ENCODE data around the gene CASP7. TPM values are rescaled to one million over a fixed set of nuclear protein-coding genes. Genes with fewer than 3 reads are reported as not detected.

Gene CASP7
- polyA plus RNA-seq, 3 donors = 9.9 to 26.1 (median 16.0) TPM

DNA sequence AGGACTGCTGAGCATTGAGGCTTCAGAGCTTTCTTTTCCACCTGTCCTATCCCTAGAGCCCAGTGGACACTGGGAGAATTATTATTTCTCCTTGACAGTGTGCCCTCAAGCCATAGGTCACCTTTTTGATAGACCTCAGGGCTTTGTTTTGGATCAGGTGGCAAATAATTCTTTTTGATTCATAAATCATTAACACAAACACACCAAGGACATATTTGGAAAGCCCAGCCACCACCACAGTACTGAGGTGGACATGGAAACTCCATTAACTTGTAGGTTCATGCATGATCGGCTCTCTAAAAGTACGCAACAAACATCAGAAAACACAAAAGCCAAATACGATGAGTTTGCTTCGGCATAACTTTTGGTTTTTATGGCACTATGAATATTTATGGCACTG, 53.9 kb downstream of the CASP7 start:
- Histone ChIP-seq H4K20me1 (ENCODE audit: insufficient read depth, low read length) (no peaks in the 10 kb centered on the region), H3K27ac (ENCODE audit: low read depth in 1 of 2, low read length in 2 of 2) (no peak overlapping the region), H3K27me3 (ENCODE audit: control insufficient read depth in 2 of 2, insufficient read depth in 2 of 2, low read length in 2 of 2) (no peaks in the 10 kb centered on the region), H3K4me2 (replicated peaks; ENCODE audit: extremely low read depth, low read length, poor library complexity, severe bottlenecking) (no peak overlapping the region), H2AFZ (ENCODE audit: insufficient read depth, low read depth, low read length, poor library complexity, severe bottlenecking) (no peak overlapping the region), H3K36me3 (replicated peaks in 1 of 2; ENCODE audit: control insufficient read depth in 1 of 2, insufficient read depth in 2 of 2, low read length in 2 of 2) (peaks cover 3 to 21% of the 10 kb centered on the region in 2 donors), H3K4me3 (replicated peaks in 1 of 3; ENCODE audit: low read depth in 2 of 3, low read length in 3 of 3) (no peak overlapping the region), H3K79me2 (ENCODE audit: insufficient read depth, low read length) (no peaks in the 10 kb centered on the region), H3K9ac (ENCODE audit: insufficient read depth, low read length, poor library complexity, severe bottlenecking) (no peak overlapping the region), H3K4me1 (ENCODE audit: control insufficient read depth in 1 of 2, insufficient read depth in 2 of 2, low read length in 2 of 2) (no peaks in the 10 kb centered on the region), H3K9me3 (replicated peaks in 1 of 2; ENCODE audit: control insufficient read depth in 1 of 2, insufficient read depth in 1 of 2, low read length in 2 of 2) (no peaks in the 10 kb centered on the region)
- DNase-seq = no peak
- Mint-ChIP-seq H3K4me3 (no peak overlapping the region), H3K27me3 (ENCODE audit: low read depth in 3 of 3) (peaks cover 0 to 3% (median under 1%) of the 10 kb centered on the region in 3 donors), H3K4me1 (no peaks in the 10 kb centered on the region), H3K9me3 (peaks cover 0 to 6% (median 0%) of the 10 kb centered on the region in 7 donors), H3K27ac (no peak overlapping the region), H3K36me3 (peaks cover 18 to 21% of the 10 kb centered on the region in 2 donors)
- intact Hi-C loops (cut with micrococcal nuclease) = no loop called here
- no CpG with 5 or more reads among the region's 4 CpGs for WGBS (ENCODE audit: insufficient coverage)
- TF ChIP-seq, protein P1, sequence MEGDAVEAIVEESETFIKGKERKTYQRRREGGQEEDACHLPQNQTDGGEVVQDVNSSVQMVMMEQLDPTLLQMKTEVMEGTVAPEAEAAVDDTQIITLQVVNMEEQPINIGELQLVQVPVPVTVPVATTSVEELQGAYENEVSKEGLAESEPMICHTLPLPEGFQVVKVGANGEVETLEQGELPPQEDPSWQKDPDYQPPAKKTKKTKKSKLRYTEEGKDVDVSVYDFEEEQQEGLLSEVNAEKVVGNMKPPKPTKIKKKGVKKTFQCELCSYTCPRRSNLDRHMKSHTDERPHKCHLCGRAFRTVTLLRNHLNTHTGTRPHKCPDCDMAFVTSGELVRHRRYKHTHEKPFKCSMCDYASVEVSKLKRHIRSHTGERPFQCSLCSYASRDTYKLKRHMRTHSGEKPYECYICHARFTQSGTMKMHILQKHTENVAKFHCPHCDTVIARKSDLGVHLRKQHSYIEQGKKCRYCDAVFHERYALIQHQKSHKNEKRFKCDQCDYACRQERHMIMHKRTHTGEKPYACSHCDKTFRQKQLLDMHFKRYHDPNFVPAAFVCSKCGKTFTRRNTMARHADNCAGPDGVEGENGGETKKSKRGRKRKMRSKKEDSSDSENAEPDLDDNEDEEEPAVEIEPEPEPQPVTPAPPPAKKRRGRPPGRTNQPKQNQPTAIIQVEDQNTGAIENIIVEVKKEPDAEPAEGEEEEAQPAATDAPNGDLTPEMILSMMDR (IDR thresholded peaks at IDR 0.05) = no peak

DNA sequence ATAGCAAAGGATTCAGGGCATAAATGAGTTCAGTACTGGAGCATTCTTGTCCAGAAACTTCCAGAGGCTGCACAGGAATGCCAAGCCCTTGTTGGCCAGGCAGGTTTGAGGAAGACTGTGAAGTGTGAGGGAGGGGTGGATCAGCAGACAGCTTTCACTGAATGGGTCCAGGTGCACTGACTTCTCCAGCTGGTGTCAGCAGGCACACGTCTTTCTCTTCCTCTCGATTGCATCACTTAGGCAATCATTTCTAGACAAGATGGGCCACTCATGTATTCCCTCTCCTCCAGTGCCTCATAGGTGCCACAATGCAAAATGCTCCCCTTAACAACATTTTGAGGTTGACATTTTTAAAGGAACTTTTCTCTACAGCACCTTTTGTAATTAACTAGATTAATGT, 56.2 kb downstream of the CASP7 start:
- Mint-ChIP-seq H3K27ac (no peak overlapping the region), H3K36me3 (peaks cover 0 to 7% of the 10 kb centered on the region in 2 donors), H3K4me3 (no peak overlapping the region), H3K4me1 (no peaks in the 10 kb centered on the region), H3K27me3 (ENCODE audit: low read depth in 3 of 3) (peaks cover 0 to 3% (median 1%) of the 10 kb centered on the region in 3 donors), H3K9me3 (no peaks in the 10 kb centered on the region)
- Histone ChIP-seq H3K79me2 (ENCODE audit: insufficient read depth, low read length) (no peaks in the 10 kb centered on the region), H3K4me1 (ENCODE audit: control insufficient read depth in 1 of 2, insufficient read depth in 2 of 2, low read length in 2 of 2) (no peaks in the 10 kb centered on the region), H3K9me3 (replicated peaks in 1 of 2; ENCODE audit: control insufficient read depth in 1 of 2, insufficient read depth in 1 of 2, low read length in 2 of 2) (no peaks in the 10 kb centered on the region), H3K4me3 (replicated peaks in 1 of 3; ENCODE audit: low read depth in 2 of 3, low read length in 3 of 3) (no peak overlapping the region), H3K27me3 (ENCODE audit: control insufficient read depth in 2 of 2, insufficient read depth in 2 of 2, low read length in 2 of 2) (no peaks in the 10 kb centered on the region), H3K4me2 (replicated peaks; ENCODE audit: extremely low read depth, low read length, poor library complexity, severe bottlenecking) (no peak overlapping the region), H3K27ac (ENCODE audit: low read depth in 1 of 2, low read length in 2 of 2) (no peak overlapping the region), H3K36me3 (replicated peaks in 1 of 2; ENCODE audit: control insufficient read depth in 1 of 2, insufficient read depth in 2 of 2, low read length in 2 of 2) (no peaks in the 10 kb centered on the region), H2AFZ (ENCODE audit: insufficient read depth, low read depth, low read length, poor library complexity, severe bottlenecking) (no peak overlapping the region), H3K9ac (ENCODE audit: insufficient read depth, low read length, poor library complexity, severe bottlenecking) (no peak overlapping the region), H4K20me1 (ENCODE audit: insufficient read depth, low read length) (no peaks in the 10 kb centered on the region)
- TF ChIP-seq, protein P1 (IDR thresholded peaks at IDR 0.05) = no peak
- intact Hi-C loops (cut with micrococcal nuclease) = no loop called here
- DNase-seq = no peak
- no CpG with 5 or more reads among the region's 2 CpGs for WGBS (ENCODE audit: insufficient coverage)

Data from CD14-positive monocyte (primary cell).